NCI-H526 (cell line): ENCODE measurements around the gene TMEM126A.
A peak's percentile ranks its signal among the peaks of the same experiment; 100 is the strongest.
"Not testable (repeated sequence)": the region's sequence is repeated elsewhere in the genome, so short reads cannot be mapped to it uniquely, and the experiment has no call there.

Source experiments
- DNase-seq, 2 experiments: peaks; one replicate each; lab custom pipeline; 2025; lab: John Stamatoyannopoulos, UW

Gene TMEM126A

DNA sequence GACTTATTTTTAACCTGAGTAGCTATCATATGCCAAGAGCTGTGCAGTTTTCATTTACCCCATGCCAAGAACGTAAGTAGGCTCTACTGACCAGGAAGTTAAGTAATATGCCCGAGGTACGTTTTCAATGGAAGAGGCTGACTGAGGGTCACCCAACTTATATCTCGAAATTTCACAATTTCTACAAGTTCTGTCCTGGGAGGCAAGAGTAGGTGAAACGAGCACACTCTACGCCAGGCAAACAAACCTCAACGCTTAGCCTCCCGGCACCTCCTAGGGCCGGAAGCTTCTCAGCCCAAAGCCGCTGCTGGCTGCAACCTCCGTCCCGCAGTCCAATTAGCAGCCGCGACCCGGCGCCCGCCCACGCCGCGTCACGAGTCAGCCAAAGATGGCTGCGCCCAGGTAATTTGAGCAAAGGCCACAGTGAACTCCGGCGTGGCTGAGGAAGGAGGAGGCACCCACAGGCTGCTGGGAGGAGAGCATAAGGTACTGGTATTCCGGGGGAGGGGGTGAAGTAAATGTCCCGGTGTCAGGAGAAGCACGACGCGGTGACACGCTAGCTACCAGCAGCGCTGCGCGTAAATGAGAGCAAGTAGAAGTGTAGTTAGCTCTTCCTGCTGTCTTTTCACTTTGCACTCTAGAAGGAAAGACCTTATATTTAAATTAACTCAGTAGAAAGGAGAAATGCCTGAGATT, at the start of gene TMEM126A:
Gene TMEM126A, plus strand, starts transcription at position 364 of the 696 bp plus-strand sequence. CDS start 2,289 bp downstream, outside the sequence.
- DNase-seq: peak; percentile 95 to 98

DNA sequence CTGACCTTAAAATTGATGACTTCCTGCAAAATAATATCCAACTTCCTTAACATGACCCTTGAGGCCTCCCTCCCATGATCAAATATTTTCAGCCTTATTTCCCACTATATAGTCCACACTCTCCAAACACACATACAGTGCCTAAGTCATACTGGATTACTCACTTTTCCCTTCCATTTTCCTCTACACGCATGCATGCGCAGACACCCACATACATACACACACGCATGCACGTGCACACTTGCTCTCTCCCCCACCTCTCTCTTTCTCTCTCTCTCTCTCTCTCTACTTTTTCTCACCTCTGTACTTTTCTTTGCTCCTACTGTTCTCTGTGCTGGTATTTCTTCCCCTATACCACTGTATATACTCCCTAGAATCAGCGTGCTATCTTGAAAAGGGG, 48.7 kb upstream of the TMEM126A start:
- DNase-seq: no peak

DNA sequence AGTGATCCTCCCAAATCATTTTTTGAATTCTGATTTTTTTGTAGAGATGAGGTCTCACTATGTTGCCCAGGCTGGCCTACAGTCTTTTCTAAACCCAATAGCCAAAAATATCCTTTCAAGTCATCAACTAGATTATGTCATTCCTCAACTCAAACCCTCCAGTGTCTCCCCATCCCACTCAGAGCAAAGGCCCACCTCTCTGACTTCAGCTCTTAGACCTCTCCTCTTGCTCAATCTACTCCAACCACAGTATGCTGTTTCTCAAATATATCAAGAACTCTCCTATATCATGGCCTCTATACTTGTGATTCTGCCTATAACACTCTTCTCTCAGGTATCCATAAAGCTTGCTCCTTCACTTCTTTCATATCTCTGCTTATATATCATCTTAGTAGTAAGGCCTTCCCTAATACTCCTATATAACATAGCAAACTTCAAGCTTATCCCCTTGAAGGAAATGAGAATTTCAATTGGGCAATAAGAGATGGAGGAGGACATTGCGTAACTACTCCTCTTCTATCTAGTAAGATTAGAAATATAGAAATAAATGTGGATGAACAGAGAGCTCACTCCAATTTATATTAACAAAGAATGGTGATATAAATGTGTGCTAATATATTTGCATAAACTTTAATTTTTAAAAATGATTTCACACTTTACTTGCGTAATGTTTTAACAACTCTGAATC, 45.1 kb upstream of the TMEM126A start:
- DNase-seq: no peak

DNA sequence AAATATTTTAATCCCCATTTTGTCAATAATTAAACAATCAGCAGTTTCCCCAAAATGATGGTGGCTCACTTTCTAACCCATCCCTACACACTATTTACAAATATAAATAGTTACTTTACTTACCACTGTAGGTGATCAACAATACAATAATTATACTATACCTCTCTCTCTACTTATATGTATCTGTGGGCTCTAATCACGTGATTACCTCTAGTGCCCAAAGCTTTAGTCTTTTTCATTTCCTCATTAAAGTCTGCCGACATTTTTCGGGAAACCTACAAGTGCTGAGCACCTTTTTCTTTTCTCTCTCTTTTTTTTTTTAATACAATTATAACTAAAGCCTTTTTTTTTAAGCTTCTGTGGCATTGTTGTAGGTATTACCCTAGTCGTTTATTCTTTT, 44.5 kb upstream of the TMEM126A start:
- no peak for DNase-seq

DNA sequence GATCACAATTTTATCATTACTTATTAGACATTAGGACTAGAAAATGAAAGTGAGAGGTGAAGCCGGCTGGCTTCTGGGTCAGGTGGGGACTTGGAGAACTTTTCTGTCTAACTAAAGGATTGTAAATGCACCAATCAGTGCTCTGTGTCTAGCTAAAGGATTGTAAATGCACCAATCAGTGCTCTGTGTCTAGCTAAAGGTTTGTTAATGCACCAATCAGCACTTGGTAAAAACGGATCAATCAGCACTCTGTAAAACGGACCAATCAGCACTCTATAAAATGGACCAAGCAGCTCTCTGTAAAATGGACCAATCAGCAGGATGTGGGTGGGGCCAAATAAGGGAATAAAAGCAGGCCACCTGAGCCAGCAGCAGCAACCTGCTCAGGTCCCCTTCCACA, 41.5 kb upstream of the TMEM126A start:
- not testable (repeated sequence) for DNase-seq

DNA sequence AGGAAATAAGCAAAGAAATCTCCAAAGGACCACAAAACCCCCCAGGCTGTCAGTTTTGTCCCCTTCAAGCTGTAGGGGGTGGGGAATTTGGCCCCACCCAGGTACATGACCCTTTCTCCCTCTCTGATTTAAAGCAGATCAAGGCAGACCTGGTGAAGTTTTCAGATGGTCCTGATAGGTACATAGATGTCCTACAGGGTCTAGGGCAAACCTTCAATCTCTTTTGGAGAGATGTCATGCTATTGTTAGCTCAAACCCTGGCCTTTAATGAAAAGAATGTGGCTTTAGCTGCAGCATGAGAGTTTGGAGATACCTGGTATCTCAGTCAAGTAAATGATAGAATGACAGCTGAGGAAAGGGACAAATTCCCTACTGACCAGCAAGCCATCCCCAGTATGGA, 39.1 kb upstream of the TMEM126A start:
- DNase-seq: not testable (repeated sequence)

DNA sequence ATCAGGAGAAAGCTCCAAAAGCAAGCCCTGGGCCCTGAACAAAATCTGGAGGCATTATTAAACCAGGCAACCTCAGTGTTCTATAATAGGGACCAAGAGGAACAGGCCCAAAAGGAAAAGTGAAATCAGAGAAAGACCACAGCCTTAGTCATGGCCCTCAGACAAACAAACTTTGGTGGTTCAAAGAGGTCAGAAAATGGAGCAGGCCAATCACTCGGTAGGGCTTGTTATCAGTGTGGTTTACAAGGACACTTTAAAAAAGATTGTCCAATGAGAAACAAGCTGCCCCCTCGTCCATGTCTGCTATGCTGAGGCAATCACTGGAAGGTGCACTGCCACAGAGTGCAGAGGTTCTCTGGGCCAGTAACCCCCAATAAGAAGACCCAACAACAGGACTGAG, 38.5 kb upstream of the TMEM126A start:
- not testable (repeated sequence) for DNase-seq

DNA sequence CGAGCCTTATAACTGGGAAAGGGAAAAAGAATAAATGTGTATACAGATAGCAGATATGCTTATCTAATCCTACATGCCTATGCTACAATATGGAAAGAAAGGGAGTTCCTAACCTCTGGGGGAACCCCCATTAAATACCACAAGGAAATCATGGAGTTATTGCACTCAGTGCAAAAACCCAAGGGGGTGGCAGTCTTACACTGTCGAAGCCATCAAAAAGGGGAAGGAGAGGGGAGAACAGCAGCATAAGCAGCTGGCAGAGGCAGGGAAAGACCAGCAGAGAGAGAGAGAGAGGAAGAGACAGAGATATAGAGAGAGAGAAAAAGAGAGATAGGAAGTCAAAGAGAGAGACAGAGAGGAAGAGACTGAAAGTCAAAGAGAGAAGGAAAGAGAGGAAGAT, 36.1 kb upstream of the TMEM126A start:
- DNase-seq: not testable (repeated sequence)

DNA sequence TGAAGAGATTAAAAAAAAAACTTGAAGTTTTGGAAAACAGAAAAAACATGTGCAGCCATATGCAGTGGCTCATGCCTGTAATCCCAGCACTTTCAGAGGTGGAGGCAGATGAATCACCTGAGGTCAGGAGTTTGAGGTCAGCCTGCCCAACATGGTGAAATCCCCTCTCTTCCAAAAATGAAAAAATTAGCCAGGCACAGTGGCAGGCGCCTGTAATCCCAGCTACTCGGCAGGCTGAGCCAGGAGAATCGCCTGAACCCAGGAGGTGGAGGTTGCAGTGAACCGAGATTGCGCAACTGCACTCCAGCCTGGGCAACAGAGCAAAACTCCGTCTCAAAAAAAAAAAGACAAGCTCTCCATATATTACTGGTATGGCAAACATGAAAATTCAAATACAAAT, 28.3 kb upstream of the TMEM126A start:
- DNase-seq: no peak

DNA sequence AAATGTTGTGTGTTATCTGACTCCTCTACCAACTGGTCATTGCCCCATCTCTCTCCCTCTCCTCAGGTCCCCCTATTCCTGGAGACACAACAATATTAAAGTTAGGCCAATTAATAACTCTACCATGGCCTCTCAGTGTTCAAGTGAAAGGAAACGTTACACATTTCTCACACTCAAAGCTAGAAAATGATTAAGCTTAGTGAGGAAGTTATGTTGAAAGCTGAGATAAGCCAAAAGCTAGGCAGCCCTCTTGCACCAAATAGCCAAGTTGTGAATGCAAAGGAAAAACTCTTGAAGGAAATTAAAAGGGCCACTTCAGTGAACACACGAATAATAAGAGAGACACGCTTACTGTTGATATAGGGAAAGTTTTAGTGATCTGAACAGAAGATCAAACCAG, 27.5 kb upstream of the TMEM126A start:
- no peak for DNase-seq

DNA sequence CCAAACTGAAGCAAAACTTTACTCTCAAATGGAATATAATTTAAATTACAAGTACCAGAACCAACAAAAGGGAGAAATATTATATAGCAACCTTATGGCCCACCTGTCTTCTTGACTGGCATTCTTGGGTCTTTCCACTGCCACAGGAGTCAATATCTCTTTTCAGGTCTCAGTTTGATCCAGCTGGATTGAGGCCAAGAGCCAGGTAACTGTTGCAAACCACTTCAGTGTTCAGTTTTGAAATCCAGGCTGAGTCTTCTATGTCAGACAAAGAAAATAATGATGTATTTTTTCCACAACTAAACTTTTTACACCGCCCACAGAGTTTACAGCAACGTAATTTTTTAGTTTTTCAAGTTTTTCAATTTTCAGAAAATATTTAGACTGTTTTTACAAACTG, 21.3 kb upstream of the TMEM126A start:
- no peak for DNase-seq

DNA sequence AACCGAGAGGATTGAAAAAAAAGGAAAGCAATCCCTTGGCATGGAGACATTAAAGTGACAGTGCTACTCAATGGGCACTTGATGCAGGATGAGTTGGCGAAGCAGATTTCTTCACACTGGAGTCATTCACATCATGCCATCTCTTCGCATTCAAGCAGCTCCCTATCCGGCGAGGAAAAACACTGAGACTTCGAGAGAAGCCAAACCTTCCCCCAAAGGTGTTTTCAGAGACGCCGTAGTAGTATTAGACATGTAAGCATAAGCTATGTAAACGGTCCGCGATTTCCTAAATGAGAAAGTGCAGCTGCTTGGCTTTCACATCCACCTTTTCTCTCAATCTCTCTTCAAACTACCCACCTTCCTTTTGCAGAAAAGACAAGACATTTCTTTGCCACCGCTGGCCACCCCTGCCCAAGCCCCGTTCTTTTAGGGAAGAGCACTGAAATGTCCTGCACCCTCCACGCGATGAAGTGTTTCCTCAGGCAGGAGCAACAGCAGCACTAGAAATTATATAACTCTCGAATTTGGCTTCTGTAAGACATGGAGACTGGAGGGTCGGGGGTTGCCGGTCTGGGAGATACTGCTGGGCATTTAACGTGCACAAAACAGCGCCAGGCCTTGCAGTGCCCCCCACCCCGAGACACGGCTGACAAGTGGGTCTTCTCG, 20.3 kb upstream of the TMEM126A start, which contains the start of gene DLG2:
Gene DLG2, minus strand, starts transcription at position 13 of the 666 bp plus-strand sequence.
- DNase-seq: peak; percentile 64 to 75

DNA sequence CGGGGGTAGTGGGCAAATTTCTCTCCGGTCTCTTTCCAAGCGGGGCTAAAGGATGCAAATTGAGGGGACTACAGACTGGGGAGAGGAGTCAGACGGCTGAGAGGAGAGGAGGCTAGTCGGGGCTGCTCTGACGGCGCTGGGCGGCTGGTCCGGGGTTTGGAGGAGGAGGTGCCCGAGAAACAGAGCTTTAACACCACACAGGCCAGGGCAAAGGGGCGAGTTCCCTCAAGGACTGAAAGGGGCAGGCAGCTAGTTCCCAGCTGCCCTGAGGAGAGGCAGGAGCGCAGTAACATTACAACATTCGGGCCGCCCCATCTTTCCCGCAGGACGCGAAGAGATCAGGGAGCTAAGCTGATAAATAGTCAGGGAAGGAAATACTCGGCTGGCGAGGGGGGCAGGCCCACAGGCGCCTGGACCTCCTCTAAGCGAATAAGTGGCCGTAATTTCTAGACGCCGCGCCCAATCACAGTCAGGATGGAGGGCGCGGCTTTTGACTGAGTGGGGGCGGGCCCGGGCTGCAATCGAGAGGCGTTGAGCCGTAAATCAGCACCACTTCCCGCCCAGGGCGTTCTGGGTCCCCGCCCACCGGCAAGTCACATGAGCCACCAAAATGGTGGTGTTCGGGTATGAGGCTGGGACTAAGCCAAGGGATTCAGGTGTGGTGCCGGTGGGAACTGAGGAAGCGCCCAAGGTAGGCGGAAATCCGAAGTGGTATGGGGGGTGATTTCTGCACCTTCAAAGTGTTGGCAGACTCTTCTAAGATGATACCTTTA, 19.6 kb upstream of the TMEM126A start, which contains the start of gene TMEM126B:
Gene TMEM126B, plus strand, starts transcription at position 596 of the 773 bp plus-strand sequence. Its CDS starts 15 bp downstream, at position 611.
- DNase-seq: peak; percentile 99 to 100

DNA sequence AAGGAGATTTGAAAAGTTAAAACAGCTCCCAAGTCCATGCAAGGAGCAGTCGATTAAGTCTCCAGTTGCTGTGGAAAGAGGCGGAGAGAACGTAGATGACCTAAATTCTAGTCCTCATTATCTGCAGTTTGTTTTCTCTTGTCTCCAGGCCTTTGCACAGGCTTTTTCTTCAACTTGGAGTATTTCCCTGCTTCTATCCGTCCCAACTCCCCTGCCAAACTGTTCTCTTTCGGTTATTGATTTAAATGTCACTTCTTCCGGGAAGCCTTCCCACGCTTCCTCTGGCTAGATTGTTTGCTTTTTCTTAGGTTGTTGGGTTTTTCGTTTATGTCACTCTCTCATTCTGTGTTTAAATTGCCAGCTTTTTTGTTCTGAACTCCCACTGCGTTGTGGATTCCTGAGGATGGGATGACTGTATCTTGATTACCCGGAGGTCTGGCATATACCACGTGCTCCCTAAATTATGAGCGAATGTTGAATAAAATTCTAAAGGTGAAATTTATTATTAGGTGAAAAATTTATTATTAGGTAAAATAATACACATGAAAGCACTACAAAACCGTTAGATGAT, 18.9 kb upstream of the TMEM126A start:
- no peak for DNase-seq

DNA sequence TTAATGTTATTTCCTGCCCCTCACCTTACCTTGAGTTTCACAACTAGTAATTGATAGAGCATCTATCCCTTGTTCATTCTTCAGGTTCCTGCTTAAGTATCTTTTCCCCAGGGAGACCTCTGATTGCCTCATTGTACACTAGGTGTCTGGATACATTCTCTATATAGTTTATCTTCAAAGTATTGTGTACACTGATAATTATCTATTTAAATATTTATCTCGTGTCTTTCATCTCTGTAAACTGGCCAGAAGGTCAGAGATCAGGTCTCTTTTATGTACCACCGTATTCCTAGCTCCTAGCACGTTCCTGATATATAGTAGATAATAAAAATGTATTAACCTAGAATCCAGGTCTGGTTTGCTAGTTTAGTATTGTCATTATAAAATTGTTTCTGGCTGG, 13.0 kb upstream of the TMEM126A start:
- DNase-seq: no peak

DNA sequence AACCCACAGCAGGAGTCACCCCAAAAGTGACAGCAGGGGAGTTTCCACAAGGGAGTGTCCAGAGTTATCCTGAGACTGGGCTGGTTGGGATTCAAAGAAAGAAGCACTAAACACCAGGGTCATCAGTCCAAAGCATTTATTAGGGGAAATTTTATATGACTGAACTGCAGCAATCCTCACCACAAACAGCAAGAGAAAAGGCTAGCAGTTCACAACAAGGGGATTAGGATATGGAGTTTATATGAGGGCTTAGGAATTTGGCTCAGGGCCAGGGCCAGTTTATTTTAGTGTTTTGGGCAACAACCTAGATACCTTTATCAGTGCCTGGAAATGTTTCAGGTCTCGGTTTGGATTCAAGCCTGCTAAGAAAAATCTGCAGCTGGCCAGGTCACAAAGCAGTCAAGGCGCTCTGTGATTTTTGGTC, 4.6 kb upstream of the TMEM126A start:
- no peak for DNase-seq

DNA sequence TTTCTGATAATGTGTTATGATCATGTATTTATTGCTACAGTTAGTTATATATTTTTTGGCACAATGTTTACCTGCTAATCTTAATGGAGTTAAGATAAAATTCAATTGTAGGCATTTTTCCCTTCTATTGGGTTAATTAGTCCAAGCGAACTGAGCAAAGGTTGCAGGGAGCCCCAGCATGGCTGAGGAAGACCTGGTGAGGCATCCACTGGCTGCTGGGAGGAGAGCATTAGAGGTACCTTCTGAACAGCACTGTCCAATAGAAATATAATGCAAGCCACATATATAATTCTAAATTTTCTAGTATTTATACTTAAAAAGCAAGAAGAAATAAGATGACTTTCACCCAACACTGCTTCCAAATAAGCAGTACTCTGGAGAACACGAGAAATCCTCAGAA, 689 bp upstream of the TMEM126A start:
- DNase-seq: peak in 1 of 2 experiments; percentile 7

DNA sequence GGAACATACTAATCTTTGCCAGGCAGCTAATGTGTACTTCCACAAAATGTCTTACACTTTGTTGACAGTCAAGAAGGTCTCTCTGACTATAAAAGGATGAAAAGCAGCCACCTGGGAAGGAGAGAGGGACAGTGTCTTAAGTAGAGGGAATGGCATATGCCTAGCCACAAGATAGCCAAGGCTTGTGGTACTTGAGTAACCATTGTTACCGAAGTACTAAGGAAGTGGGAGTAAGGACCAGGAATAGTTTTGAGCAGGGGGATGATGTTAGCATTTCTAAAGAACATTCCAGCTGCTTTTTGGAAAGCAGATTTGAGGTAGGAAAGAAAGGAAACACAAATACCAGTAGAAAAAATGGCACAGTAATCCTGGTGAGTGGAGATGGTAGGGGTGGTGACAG, 3.4 kb downstream of the TMEM126A start:
- DNase-seq: no peak

DNA sequence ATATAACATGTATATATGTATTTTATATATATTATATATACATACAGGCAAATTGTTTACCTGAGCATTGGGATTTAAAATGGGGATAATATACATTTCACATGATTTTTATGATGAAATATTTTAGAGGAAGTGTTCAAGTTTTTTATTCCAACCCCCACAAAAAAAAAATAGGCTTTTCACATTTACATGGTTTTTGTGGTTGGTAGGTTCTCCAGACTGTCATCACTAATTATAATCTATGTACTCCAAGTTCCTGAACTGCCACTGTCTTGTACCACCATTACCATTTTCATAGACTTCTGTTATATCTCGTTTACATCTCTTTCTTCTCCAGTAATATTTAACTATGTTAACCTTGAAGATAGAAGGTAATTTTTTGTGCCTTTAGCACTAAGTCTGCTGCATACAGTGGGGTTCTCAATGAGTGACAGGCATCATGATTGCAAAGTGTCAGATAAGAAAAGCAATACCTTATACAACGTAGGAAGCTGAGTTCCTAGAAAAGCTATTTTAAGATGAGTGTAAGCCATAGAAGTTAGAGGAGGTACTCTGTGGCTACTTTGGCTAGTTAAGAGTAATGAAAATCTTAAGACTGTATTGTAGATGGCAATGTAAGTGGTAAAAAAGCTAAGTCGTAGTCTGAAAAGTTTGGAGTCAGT, 5.2 kb downstream of the TMEM126A start:
- no peak for DNase-seq

DNA sequence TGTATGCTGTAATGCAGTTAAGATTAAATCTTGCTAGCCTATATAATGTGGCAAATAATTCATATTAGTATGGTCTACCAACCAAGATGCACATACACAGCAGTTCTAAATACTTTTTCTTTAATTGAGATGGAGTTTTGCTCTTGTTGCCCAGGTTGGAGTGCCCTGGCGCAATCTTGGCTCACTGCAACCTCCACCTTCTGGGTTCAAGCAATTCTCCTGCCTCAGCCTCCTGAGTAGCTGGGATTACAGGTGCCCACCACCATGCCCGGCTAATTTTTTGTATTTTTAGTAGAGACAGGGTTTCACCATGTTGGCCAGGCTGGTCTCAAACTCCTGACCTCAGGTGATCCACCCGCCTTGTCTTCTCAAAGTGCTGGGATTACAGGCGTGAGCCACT, 6.6 kb downstream of the TMEM126A start:
- DNase-seq: not testable (repeated sequence)

DNA sequence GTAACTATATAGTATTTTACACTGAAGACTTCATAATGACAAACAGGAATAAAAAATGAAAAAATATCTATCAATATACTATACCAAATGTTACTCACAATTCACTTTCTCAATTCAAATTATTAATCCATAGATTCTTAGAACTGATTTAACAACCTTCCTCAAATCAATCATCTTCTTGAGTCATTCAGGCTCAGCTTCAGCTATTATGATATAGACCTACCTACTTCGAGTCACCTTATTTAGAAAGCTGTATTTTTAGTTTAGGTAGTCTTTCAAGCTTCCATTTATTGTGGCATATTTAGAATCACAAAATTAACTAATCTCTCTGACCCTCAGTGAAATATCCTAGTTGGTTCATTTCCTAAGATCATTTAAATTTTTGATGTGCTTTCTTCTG, 9.0 kb downstream of the TMEM126A start:
- no peak for DNase-seq
